ENCODE results near the gene RAET1L. TPM values are rescaled to one million over a fixed set of nuclear protein-coding genes. Genes with fewer than 3 reads are reported as not detected.
"Not testable (repeated sequence)": the region's sequence is repeated elsewhere in the genome, so short reads cannot be mapped to it uniquely, and the experiment has no call there.

The RAET1L gene
- total and polyA plus RNA-seq, 2 donors (not counting 1 experiment from before 2014, with no cell fraction given) = not detected

DNA sequence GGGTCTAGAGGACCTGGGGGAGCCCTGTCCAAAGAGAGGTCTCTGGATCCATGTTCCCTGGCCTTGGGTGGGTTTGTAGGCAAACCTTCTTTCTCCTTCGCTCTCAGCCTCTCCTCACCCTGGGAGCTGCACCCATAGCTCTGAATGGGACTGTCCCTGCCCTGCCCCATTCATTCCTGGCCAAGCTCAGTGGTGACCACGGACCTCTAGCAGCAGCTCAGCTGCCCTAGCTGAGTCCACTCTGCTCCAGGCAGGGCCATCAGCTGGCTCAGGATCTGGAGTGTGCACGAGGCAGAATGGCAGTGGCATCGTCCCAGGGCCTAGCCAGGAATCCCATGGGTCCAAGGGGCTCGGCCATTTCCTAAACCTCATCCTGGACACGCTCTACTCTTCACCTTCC is 38.3 kb upstream of the RAET1L start:
- no peak for DNase-seq

DNA sequence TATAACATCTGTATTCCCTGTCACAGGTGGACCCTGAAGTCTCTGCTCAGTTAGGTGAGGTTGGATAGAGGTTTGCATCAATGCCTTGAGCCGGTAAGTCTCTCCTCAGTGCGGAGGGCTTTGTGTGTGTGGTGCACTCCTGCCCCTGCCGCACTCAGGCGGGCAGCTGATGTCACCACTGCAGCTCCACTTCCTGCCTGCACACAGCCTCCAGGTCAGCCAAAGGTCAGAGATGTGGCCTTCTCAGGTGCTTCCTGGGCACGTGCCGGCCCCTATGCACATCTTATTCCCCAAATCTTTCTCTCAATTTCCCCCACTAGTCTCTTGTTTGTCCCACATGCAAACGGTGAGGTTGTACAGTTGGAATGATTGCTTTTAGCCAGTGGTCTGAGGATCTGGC is 34.6 kb upstream of the RAET1L start:
- H3K4me1 Mint-ChIP-seq; DNase-seq; intact Hi-C loops (cut with micrococcal nuclease): not testable (repeated sequence)

More for the DNA sequence above, 38.3 kb upstream of the RAET1L start:
- 90% methylated on average over 6 of the region's 6 CpGs for WGBS (ENCODE audit: insufficient coverage)
- Histone ChIP-seq H2AFZ (ENCODE audit: insufficient read depth, low read depth, low read length, poor library complexity, severe bottlenecking) (no peak overlapping the region), H3K27ac (ENCODE audit: low read length in 2 of 2) (no peak overlapping the region), H3K79me2 (ENCODE audit: control insufficient read depth, insufficient read depth, low read length) (no peaks in the 10 kb centered on the region), H3K4me1 (ENCODE audit: control insufficient read depth in 2 of 2, insufficient read depth in 2 of 2, low read length in 2 of 2) (peaks cover 10 to 11% of the 10 kb centered on the region in 2 donors), H3K9ac (ENCODE audit: low read length) (no peak overlapping the region), H3K9me3 (ENCODE audit: control extremely low read depth in 1 of 3, control insufficient read depth in 2 of 3, insufficient read depth in 1 of 3, low read length in 2 of 3) (no peaks in the 10 kb centered on the region), H4K20me1 (ENCODE audit: control insufficient read depth, insufficient read depth, low read length, poor library complexity, severe bottlenecking) (no peaks in the 10 kb centered on the region), H3K4me3 (ENCODE audit: control extremely low read depth in 1 of 5, extremely low read depth in 1 of 5, insufficient read depth in 1 of 5, low read depth in 2 of 5, low read length in 4 of 5) (no peak overlapping the region), H3K4me2 (replicated peaks; ENCODE audit: low read depth, low read length, poor library complexity, severe bottlenecking) (no peak overlapping the region), H3K27me3 (replicated peaks in 1 of 4; ENCODE audit: control extremely low read depth in 1 of 4, control insufficient read depth in 3 of 4, insufficient read depth in 4 of 4, low read length in 3 of 4) (peaks cover 0 to 11% (median 2%) of the 10 kb centered on the region in 4 experiments), H3K36me3 (replicated peaks in 1 of 2; ENCODE audit: control extremely low read depth in 1 of 2, control insufficient read depth in 1 of 2, extremely low read depth in 1 of 2, insufficient read depth in 2 of 2, low read length in 1 of 2) (no peaks in the 10 kb centered on the region)
- Mint-ChIP-seq H3K9me3 (ENCODE audit: insufficient read depth) (no peaks in the 10 kb centered on the region), H3K27ac (no peak overlapping the region), H3K4me3 (no peak overlapping the region), H3K4me1 (peaks cover 9% of the 10 kb centered on the region), H3K27me3 (peaks cover 8% of the 10 kb centered on the region)
- ChIA-PET CTCF (interaction anchor here (1.3 kb wide), 1 partner anchor 221 kb away, joined by 3 read pairs; no protein-coding TSS in a partner anchor), POLR2A (no interaction called here)
- TF ChIP-seq, protein P1, sequence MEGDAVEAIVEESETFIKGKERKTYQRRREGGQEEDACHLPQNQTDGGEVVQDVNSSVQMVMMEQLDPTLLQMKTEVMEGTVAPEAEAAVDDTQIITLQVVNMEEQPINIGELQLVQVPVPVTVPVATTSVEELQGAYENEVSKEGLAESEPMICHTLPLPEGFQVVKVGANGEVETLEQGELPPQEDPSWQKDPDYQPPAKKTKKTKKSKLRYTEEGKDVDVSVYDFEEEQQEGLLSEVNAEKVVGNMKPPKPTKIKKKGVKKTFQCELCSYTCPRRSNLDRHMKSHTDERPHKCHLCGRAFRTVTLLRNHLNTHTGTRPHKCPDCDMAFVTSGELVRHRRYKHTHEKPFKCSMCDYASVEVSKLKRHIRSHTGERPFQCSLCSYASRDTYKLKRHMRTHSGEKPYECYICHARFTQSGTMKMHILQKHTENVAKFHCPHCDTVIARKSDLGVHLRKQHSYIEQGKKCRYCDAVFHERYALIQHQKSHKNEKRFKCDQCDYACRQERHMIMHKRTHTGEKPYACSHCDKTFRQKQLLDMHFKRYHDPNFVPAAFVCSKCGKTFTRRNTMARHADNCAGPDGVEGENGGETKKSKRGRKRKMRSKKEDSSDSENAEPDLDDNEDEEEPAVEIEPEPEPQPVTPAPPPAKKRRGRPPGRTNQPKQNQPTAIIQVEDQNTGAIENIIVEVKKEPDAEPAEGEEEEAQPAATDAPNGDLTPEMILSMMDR (IDR thresholded peaks at IDR 0.05) = no peak
- no peak for ATAC-seq (ENCODE audit: low read depth)
- intact Hi-C loops (cut with micrococcal nuclease) = no loop called here

More for the DNA sequence above, 34.6 kb upstream of the RAET1L start:
- H3K4me1 ChIP-seq (ENCODE audit: control insufficient read depth in 2 of 2, insufficient read depth in 2 of 2, low read length in 2 of 2); H3K79me2 ChIP-seq (ENCODE audit: control insufficient read depth, insufficient read depth, low read length); H4K20me1 ChIP-seq (ENCODE audit: control insufficient read depth, insufficient read depth, low read length, poor library complexity, severe bottlenecking); H3K9me3 Mint-ChIP-seq (ENCODE audit: insufficient read depth); H3K9me3 ChIP-seq (ENCODE audit: control extremely low read depth in 1 of 3, control insufficient read depth in 2 of 3, insufficient read depth in 1 of 3, low read length in 2 of 3); H3K27ac Mint-ChIP-seq; H3K4me3 ChIP-seq (ENCODE audit: control extremely low read depth in 1 of 5, extremely low read depth in 1 of 5, insufficient read depth in 1 of 5, low read depth in 2 of 5, low read length in 4 of 5); H2AFZ ChIP-seq (ENCODE audit: insufficient read depth, low read depth, low read length, poor library complexity, severe bottlenecking); H3K4me3 Mint-ChIP-seq; POLR2A ChIA-PET; H3K4me2 ChIP-seq (replicated peaks; ENCODE audit: low read depth, low read length, poor library complexity, severe bottlenecking); H3K36me3 ChIP-seq (replicated peaks in 1 of 2; ENCODE audit: control extremely low read depth in 1 of 2, control insufficient read depth in 1 of 2, extremely low read depth in 1 of 2, insufficient read depth in 2 of 2, low read length in 1 of 2); H3K9ac ChIP-seq (ENCODE audit: low read length); H3K27ac ChIP-seq (ENCODE audit: low read length in 2 of 2): not testable (repeated sequence)
- 42% methylated on average over 3 of the region's 7 CpGs for WGBS (ENCODE audit: insufficient coverage)
- H3K27me3 Mint-ChIP-seq = peaks cover 24% of the 10 kb centered on the region
- peak; percentile 54 for ATAC-seq (ENCODE audit: low read depth)
- CTCF ChIA-PET = interaction anchor here (1.0 to 1.5 kb wide), 2 partner anchors 10 to 125 kb away, joined by 3 to 5 read pairs; no protein-coding TSS in a partner anchor
- H3K27me3 ChIP-seq (replicated peaks in 1 of 4; ENCODE audit: control extremely low read depth in 1 of 4, control insufficient read depth in 3 of 4, insufficient read depth in 4 of 4, low read length in 3 of 4) = peaks cover 0 to 12% (median 0%) of the 10 kb centered on the region in 4 experiments

All from B cell (primary cell).